Measurements from ENCODE around the gene TAF11L13. TPM values are rescaled to one million over a fixed set of nuclear protein-coding genes. Genes with fewer than 3 reads are reported as not detected.

The TAF11L13 gene
- total RNA-seq, 1 donor from 2014 or later = not detected

DNA sequence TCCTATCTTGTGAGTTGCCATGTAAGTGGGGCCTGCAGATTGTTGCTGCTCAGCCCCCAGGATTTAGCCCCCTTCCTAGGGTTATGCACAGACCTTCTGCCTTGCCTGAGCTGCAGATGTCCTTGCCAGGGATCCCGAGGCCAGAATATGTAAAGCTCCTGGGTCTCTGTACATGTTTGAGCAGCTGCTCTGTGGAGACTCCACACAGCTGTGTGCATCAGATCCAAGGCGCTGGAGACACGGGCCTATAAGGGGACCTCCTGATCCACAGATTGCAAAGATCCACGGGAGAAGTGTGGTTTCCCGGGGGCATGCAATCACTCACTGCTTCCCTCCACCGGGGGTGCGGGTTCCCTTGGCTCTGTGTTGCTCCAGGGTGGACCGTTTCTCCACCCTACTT, 31.3 kb downstream of the TAF11L13 start:
- TF ChIP-seq, protein P1, sequence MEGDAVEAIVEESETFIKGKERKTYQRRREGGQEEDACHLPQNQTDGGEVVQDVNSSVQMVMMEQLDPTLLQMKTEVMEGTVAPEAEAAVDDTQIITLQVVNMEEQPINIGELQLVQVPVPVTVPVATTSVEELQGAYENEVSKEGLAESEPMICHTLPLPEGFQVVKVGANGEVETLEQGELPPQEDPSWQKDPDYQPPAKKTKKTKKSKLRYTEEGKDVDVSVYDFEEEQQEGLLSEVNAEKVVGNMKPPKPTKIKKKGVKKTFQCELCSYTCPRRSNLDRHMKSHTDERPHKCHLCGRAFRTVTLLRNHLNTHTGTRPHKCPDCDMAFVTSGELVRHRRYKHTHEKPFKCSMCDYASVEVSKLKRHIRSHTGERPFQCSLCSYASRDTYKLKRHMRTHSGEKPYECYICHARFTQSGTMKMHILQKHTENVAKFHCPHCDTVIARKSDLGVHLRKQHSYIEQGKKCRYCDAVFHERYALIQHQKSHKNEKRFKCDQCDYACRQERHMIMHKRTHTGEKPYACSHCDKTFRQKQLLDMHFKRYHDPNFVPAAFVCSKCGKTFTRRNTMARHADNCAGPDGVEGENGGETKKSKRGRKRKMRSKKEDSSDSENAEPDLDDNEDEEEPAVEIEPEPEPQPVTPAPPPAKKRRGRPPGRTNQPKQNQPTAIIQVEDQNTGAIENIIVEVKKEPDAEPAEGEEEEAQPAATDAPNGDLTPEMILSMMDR (IDR thresholded peaks at IDR 0.05; ENCODE audit: insufficient read depth, low read length, severe bottlenecking) = no peak
- Histone ChIP-seq H3K4me3 (ENCODE audit: low read depth, low read length) (no peak overlapping the region), H3K27me3 (ENCODE audit: control insufficient read depth, insufficient read depth, low read length) (no peaks in the 10 kb centered on the region), H3K36me3 (ENCODE audit: control insufficient read depth, insufficient read depth, low read length) (no peaks in the 10 kb centered on the region)
- no peak for FAIRE-seq
- no peak for DNase-seq (ENCODE audit: low read depth)

- H3K36me3 ChIP-seq (ENCODE audit: control insufficient read depth, insufficient read depth, low read length) = no peaks in the 10 kb centered on the region
- DNase-seq (ENCODE audit: low read depth) (no peak), FAIRE-seq (no peak)
- no peaks in the 10 kb centered on the region for H3K27me3 ChIP-seq (ENCODE audit: control insufficient read depth, insufficient read depth, low read length)
- TF ChIP-seq, protein P1 (IDR thresholded peaks at IDR 0.05; ENCODE audit: insufficient read depth, low read length, severe bottlenecking) = no peak
- H3K4me3 ChIP-seq (ENCODE audit: low read depth, low read length) = no peak overlapping the region
These were observed 33.9 kb downstream of the TAF11L13 start for GRCh38 chr5:17665836-17666235.

- no peak for DNase-seq (ENCODE audit: low read depth)
- TF ChIP-seq, protein P1 (IDR thresholded peaks at IDR 0.05; ENCODE audit: insufficient read depth, low read length, severe bottlenecking) = no peak
- no peak for FAIRE-seq
- Histone ChIP-seq H3K4me3 (ENCODE audit: low read depth, low read length) (no peak overlapping the region), H3K36me3 (ENCODE audit: control insufficient read depth, insufficient read depth, low read length) (no peaks in the 10 kb centered on the region), H3K27me3 (ENCODE audit: control insufficient read depth, insufficient read depth, low read length) (no peaks in the 10 kb centered on the region)
These were observed 34.9 kb downstream of the TAF11L13 start for GRCh38 chr5:17666726-17667235.

- TF ChIP-seq, protein P1 (IDR thresholded peaks at IDR 0.05; ENCODE audit: insufficient read depth, low read length, severe bottlenecking) = no peak
- Histone ChIP-seq H3K27me3 (ENCODE audit: control insufficient read depth, insufficient read depth, low read length) (no peaks in the 10 kb centered on the region), H3K36me3 (ENCODE audit: control insufficient read depth, insufficient read depth, low read length) (no peaks in the 10 kb centered on the region), H3K4me3 (ENCODE audit: low read depth, low read length) (no peak overlapping the region)
- FAIRE-seq (no peak), DNase-seq (ENCODE audit: low read depth) (no peak)
These were observed 38.5 kb downstream of the TAF11L13 start for GRCh38 chr5:17670353-17670752.

DNA sequence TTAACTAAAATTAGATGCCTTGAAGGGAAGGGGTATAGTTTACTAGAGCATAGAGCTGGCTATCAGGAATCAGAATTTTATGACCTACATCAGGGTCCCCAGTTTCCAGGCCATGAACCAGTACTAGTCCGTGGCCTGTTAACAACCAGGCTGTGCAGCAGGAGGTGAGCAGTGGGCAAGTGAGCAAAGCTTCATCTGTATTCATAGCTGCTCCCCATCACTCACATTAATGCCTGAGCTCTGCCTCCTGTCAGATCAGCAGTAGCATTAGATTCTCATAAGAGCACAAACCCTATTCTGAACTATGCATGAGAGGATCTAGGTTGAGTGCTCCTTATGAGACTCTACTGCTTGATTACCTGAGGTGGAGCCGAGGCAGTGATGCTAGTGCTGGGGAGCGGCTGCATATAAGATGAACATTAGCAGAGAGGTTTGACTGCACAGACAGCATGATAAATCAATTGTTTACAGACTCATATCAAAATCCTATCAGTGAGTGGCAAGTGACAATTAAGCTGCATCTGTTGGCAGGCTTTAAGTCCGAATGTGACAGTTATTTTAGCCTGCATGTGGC, 47.0 kb downstream of the TAF11L13 start:
- no peak for DNase-seq (ENCODE audit: low read depth)
- no peak for FAIRE-seq
- Histone ChIP-seq H3K4me3 (ENCODE audit: low read depth, low read length) (no peak overlapping the region), H3K27me3 (ENCODE audit: control insufficient read depth, insufficient read depth, low read length) (no peaks in the 10 kb centered on the region), H3K36me3 (ENCODE audit: control insufficient read depth, insufficient read depth, low read length) (no peaks in the 10 kb centered on the region)
- TF ChIP-seq, protein P1 (IDR thresholded peaks at IDR 0.05; ENCODE audit: insufficient read depth, low read length, severe bottlenecking) = no peak
